ENCODE data around the gene CNTN2. TPM values are rescaled to one million over a fixed set of nuclear protein-coding genes. Genes with fewer than 3 reads are reported as not detected.

Gene CNTN2
- total RNA-seq, 1 donor from 2014 or later, result not detected

DNA sequence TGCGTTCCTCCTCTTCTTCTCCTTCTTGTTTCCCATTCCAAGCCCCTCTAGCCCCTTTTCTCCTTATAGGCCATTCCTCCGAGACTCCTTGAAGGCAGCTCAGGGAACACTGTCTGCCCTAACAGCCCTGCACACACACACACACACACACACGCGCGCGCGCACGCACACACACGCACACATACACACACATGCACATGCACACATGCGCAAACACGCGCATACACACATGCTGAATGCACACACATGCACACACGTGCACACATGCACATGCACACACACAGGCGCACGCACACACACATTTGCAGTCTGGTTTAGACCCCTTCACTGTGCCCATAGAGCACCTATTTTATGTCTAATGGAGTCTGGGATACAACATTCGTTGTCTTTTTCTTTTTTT, 17.8 kb upstream of the CNTN2 start:
- H3K27ac ChIP-seq, result no peak overlapping the region
- TF ChIP-seq, protein P1, sequence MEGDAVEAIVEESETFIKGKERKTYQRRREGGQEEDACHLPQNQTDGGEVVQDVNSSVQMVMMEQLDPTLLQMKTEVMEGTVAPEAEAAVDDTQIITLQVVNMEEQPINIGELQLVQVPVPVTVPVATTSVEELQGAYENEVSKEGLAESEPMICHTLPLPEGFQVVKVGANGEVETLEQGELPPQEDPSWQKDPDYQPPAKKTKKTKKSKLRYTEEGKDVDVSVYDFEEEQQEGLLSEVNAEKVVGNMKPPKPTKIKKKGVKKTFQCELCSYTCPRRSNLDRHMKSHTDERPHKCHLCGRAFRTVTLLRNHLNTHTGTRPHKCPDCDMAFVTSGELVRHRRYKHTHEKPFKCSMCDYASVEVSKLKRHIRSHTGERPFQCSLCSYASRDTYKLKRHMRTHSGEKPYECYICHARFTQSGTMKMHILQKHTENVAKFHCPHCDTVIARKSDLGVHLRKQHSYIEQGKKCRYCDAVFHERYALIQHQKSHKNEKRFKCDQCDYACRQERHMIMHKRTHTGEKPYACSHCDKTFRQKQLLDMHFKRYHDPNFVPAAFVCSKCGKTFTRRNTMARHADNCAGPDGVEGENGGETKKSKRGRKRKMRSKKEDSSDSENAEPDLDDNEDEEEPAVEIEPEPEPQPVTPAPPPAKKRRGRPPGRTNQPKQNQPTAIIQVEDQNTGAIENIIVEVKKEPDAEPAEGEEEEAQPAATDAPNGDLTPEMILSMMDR (IDR thresholded peaks at IDR 0.05), result no peak
- no peaks in the 10 kb centered on the region for H3K4me1 ChIP-seq
- ATAC-seq (no peak), DNase-seq (no peak)
- intact Hi-C loops (cut with DNase I), result no loop called here
- H3K9me3 ChIP-seq, result no peaks in the 10 kb centered on the region
- no peak overlapping the region for H3K4me3 ChIP-seq
- H3K27me3 ChIP-seq (ENCODE audit: low read depth), result peaks cover 4% of the 10 kb centered on the region
- H3K36me3 ChIP-seq, result no peaks in the 10 kb centered on the region

DNA sequence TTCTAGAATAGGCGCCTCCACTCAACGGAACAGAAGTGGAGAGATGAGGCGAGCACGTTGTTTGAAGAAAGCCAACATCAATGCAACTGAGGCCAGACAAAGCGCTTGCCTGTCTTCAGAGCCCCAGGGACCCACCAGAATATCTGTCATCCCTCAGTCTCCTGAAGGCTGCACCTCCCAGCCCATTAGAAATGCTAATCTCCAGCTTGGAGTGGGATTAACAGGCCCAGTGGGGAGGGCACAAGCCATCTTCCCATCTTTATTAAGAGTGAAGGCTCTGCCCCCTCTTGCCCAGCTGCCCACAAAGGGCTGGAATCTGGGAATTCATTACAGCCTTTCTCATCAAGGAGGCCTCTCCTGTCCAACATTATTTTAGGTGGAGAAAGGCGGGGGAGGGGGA, 16.8 kb upstream of the CNTN2 start:
- no peak for ATAC-seq
- H3K4me1 ChIP-seq, result no peaks in the 10 kb centered on the region
- no peak overlapping the region for H3K4me3 ChIP-seq
- peaks cover 11% of the 10 kb centered on the region for H3K27me3 ChIP-seq (ENCODE audit: low read depth)
- DNase-seq, result no peak
- H3K27ac ChIP-seq, result no peak overlapping the region
- intact Hi-C loops (cut with DNase I), result no loop called here
- TF ChIP-seq, protein P1 (IDR thresholded peaks at IDR 0.05), result no peak
- no peaks in the 10 kb centered on the region for H3K9me3 ChIP-seq
- no peaks in the 10 kb centered on the region for H3K36me3 ChIP-seq

DNA sequence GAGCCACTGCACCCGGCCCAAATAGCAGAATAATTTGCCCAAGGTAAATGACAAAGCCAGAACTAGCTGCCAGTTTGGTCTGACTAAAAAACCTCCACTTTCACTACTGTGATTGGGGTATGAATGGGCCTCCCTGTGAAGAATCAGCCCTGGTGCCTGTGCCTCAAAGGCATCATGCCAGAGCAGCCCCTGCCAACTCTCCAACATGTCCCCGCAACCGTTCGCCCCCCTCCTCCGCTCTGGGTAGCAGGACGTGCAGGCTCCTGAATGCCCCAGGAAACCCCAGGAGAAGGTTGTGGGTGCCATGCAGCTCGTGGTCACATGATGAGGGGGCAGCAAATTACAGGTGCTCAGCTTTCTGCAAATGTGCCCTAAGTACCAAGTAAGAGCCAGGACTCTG, 14.6 kb upstream of the CNTN2 start:
- H3K4me1 ChIP-seq, result no peaks in the 10 kb centered on the region
- H3K27ac ChIP-seq, result no peak overlapping the region
- peaks cover 11% of the 10 kb centered on the region for H3K27me3 ChIP-seq (ENCODE audit: low read depth)
- no peak overlapping the region for H3K4me3 ChIP-seq
- intact Hi-C loops (cut with DNase I), result no loop called here
- DNase-seq (no peak), ATAC-seq (no peak)
- no peaks in the 10 kb centered on the region for H3K36me3 ChIP-seq
- H3K9me3 ChIP-seq, result no peaks in the 10 kb centered on the region
- TF ChIP-seq, protein P1 (IDR thresholded peaks at IDR 0.05), result no peak

DNA sequence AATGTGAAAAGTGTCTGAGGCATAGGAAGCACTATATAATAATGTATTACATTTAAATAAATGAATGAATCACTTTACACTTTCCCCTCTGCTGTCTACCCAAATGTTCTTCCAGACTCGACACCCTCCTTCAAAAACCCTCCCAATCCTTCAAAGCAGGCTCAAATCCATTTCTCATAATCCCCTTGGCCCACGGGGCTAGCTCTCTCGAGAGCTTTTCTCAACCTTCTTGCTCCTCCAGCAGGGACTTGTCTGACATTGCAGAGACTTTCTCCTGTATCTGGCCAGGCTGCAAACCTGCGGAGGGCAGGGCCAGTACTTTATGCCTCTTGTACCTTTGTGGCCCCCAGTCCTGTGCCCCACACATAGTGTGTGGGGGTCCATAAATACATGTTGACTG, 14.1 kb upstream of the CNTN2 start:
- intact Hi-C loops (cut with DNase I), result no loop called here
- no peak for ATAC-seq
- peaks cover 11% of the 10 kb centered on the region for H3K27me3 ChIP-seq (ENCODE audit: low read depth)

DNA sequence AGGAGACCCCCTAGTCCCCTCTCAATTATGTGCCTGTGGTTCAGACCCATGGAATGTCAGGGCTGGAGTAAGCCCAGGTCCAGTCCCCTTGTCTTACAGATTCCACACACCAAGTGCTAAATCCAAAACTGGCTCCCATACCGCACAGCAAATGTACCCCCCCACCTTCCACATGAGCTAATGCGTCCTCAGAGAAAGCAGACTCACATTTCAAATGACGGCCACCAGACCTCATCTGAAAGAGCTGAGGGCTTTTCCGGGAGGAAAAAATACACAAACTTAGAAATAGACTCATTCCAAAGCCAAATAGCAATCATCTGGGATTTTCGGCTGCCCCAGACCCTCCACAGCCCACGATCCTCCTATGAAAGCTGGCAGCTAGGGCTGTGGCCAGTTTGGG, 12.8 kb upstream of the CNTN2 start:
- intact Hi-C loops (cut with DNase I), result no loop called here
- ATAC-seq, result no peak
- H3K9me3 ChIP-seq, result no peaks in the 10 kb centered on the region
- TF ChIP-seq, protein P1 (IDR thresholded peaks at IDR 0.05), result no peak
- no peaks in the 10 kb centered on the region for H3K36me3 ChIP-seq
- peaks cover 11% of the 10 kb centered on the region for H3K27me3 ChIP-seq (ENCODE audit: low read depth)
- no peaks in the 10 kb centered on the region for H3K4me1 ChIP-seq
- H3K27ac ChIP-seq, result no peak overlapping the region
- no peak overlapping the region for H3K4me3 ChIP-seq
- no peak for DNase-seq

More for the DNA sequence above, 14.1 kb upstream of the CNTN2 start:
- Histone ChIP-seq H3K4me1 (no peaks in the 10 kb centered on the region), H3K4me3 (no peak overlapping the region), H3K9me3 (no peaks in the 10 kb centered on the region), H3K36me3 (no peaks in the 10 kb centered on the region), H3K27ac (no peak overlapping the region)
- DNase-seq, result no peak
- TF ChIP-seq, protein P1 (IDR thresholded peaks at IDR 0.05), result no peak

DNA sequence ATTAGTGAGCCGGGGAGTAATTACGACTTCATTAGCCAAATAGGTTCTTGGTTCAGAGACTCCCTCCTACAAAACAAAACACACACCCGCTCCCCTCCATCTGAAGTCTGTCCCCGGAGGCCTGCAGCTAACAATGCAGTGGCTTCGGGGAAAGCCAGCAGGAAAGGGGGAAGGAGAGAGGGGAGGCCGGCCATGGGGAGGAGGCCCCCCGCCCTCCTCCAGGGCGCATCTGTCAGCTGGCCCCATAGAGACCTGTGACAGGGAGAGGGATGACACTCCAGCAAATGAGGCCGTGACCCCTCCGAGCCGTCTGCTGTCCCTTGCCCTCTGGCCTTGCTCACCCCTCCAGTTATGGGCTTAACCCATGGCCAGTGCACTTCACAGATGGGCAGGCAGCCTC, 12.1 kb upstream of the CNTN2 start:
- H3K27me3 ChIP-seq (ENCODE audit: low read depth), result peaks cover 11% of the 10 kb centered on the region
- H3K27ac ChIP-seq, result no peak overlapping the region
- no peaks in the 10 kb centered on the region for H3K4me1 ChIP-seq
- no peaks in the 10 kb centered on the region for H3K36me3 ChIP-seq
- intact Hi-C loops (cut with DNase I), result no loop called here
- no peak for DNase-seq
- no peaks in the 10 kb centered on the region for H3K9me3 ChIP-seq
- TF ChIP-seq, protein P1 (IDR thresholded peaks at IDR 0.05), result no peak
- no peak overlapping the region for H3K4me3 ChIP-seq
- ATAC-seq, result no peak

Data from lower lobe of right lung (tissue), 2 donors.